GM12878 (cell line): ENCODE data around the gene IRAK3. TPM values are rescaled to one million over a fixed set of nuclear protein-coding genes. Genes with fewer than 3 reads are reported as not detected.

Experiments
- ATAC-seq: fragments of 200-7000 bp; cut with Tn5 transposase; 3 replicates; pipeline ENCODE4 v1.9.1; 2020; ENCODE audit warnings: mild to moderate bottlenecking, moderate library complexity
- BruUV-seq: library from RNA; stranded (reverse); fragments of 400-500 nt; replicated peaks from 2 replicates; lab custom pipeline; 2021; lab: Mats Ljungman, UMichigan
- CTCF ChIA-PET: fragments of 300-600 bp; sonication (Branson Sonifier 250); formaldehyde crosslinking; extraction: SDS; loops from one replicate; lab custom pipeline; 2021; ENCODE audit warnings: inconsistent platforms; lab: Yijun Ruan, JAX
- POLR2A ChIA-PET: fragments of 350-600 bp; formaldehyde crosslinking; extraction: SDS; loops from one replicate; lab custom pipeline; 2021; ENCODE audit warnings: inconsistent platforms; lab: Charles Lee
- RAD21 ChIA-PET: fragments of 300-600 bp; sonication (Branson Sonifier 250); formaldehyde crosslinking; loops from one replicate; lab custom pipeline; 2023; ENCODE audit warnings: antibody characterized with exemption; ENCODE audit not compliant: unreplicated experiment; lab: Charles Lee
- SMC1A ChIA-PET: fragments of 300-600 bp; sonication (Branson Sonifier 250); formaldehyde crosslinking; loops from one replicate; lab custom pipeline; 2023; ENCODE audit not compliant: unreplicated experiment, uncharacterized antibody; lab: Charles Lee
- DNase-seq: peaks from one replicate; pipeline ENCODE4 v3.0.0-alpha.2; 2011; ENCODE audit warnings: low read depth, low spot score
- FAIRE-seq: peaks from 3 replicates; lab custom pipeline; 2011; peaks lifted over from hg19 to GRCh38; lab: Jason Lieb, UNC
- H2AFZ ChIP-seq: 2 replicates; pipeline ENCODE4 v1.6.0; 2011; ENCODE audit warnings: low read depth, low read length, control low read depth; ENCODE audit not compliant: control insufficient read depth
- H3K27ac ChIP-seq: 2 replicates; pipeline ENCODE4 v1.5.1; 2011; ENCODE audit warnings: control low read depth; ENCODE audit not compliant: control insufficient read depth, insufficient read depth
- H3K27me3 ChIP-seq, 2 experiments: replicated peaks in 1 of 2; 2 replicates each; pipeline versions ENCODE4 v1.6.0 to v1.6.1; 2011; ENCODE audit warnings: low read length in 1 of 2; ENCODE audit not compliant: control insufficient read depth in 2 of 2, insufficient read depth in 2 of 2
- H3K36me3 ChIP-seq, 2 experiments: 2 replicates each; pipeline ENCODE4 v1.5.1; 2011; ENCODE audit warnings: low read length in 1 of 2; ENCODE audit not compliant: control insufficient read depth in 2 of 2, insufficient read depth in 2 of 2
- H3K4me1 ChIP-seq: 2 replicates; pipeline ENCODE4 v1.6.1; 2011; ENCODE audit warnings: mild to moderate bottlenecking, low read length, moderate library complexity, mixed read lengths; ENCODE audit not compliant: control insufficient read depth, insufficient read depth
- H3K4me2 ChIP-seq: 2 replicates; pipeline ENCODE4 v1.6.0; 2011; ENCODE audit warnings: control low read depth; ENCODE audit not compliant: control insufficient read depth, insufficient read depth
- H3K4me3 ChIP-seq: fragments of 200-600 bp; sonication (generic); 2 replicates; pipeline ENCODE4 v1.5.1; 2016
- H3K79me2 ChIP-seq: 2 replicates; pipeline ENCODE4 v1.6.0; 2011; ENCODE audit warnings: low read length; ENCODE audit not compliant: control insufficient read depth, insufficient read depth
- H3K9ac ChIP-seq: 2 replicates; pipeline ENCODE4 v1.8.0; 2011; ENCODE audit warnings: low read length, control low read depth, mixed read lengths; ENCODE audit not compliant: control insufficient read depth, insufficient read depth
- H3K9me3 ChIP-seq: replicated peaks from 3 replicates; pipeline ENCODE4 v1.5.1; 2011; ENCODE audit warnings: mild to moderate bottlenecking, low read length; ENCODE audit not compliant: control insufficient read depth, insufficient read depth
- H4K20me1 ChIP-seq: 2 replicates; pipeline ENCODE4 v1.6.0; 2011; ENCODE audit not compliant: control insufficient read depth, insufficient read depth
- MLLT1 ChIP-seq: fragments of 450-650 bp; IDR thresholded peaks from 2 replicates; pipeline ENCODE4 v1.6.1; 2016; ENCODE audit warnings: mild to moderate bottlenecking
- MYC ChIP-seq: IDR thresholded peaks from 2 replicates; pipeline ENCODE4 v1.6.1; 2011; ENCODE audit warnings: mild to moderate bottlenecking, low read length, moderate library complexity, inconsistent platforms; ENCODE audit not compliant: insufficient read depth, insufficient replicate concordance, insufficient read length, severe bottlenecking
- RAD21 ChIP-seq: IDR thresholded peaks from 2 replicates; pipeline ENCODE4 v1.6.1; 2011; ENCODE audit warnings: mild to moderate bottlenecking, low read depth, low read length, moderate library complexity; ENCODE audit not compliant: insufficient read depth
- RUNX3 ChIP-seq: IDR thresholded peaks from 2 replicates; pipeline ENCODE4 v1.6.1; 2012; ENCODE audit warnings: low read length, inconsistent platforms
- SIN3A ChIP-seq: IDR thresholded peaks from 2 replicates; pipeline ENCODE4 v1.6.1; 2012; ENCODE audit warnings: low read depth, low read length, improper control_type of control experiment
- SIX5 ChIP-seq: IDR thresholded peaks from 2 replicates; pipeline ENCODE4 v1.6.1; 2011; ENCODE audit warnings: mild to moderate bottlenecking, low read depth, low read length, moderate library complexity; ENCODE audit not compliant: severe bottlenecking
- SMC3 ChIP-seq: IDR thresholded peaks from 2 replicates; pipeline ENCODE4 v1.6.1; 2011; ENCODE audit warnings: low read length, improper control_type of control experiment, borderline replicate concordance
- SUPT20H ChIP-seq: IDR thresholded peaks from 2 replicates; pipeline ENCODE4 v1.6.1; 2011; ENCODE audit warnings: low read depth, mild to moderate bottlenecking, low read length, moderate library complexity, borderline replicate concordance; ENCODE audit not compliant: control insufficient read depth
- ZNF274 ChIP-seq: IDR thresholded peaks from one replicate; pipeline ENCODE4 v1.8.0; 2011; ENCODE audit not compliant: insufficient read length, insufficient read depth
- WGBS: methylation state at CpG from one replicate; pipeline ENCODE4 v1.1.6; 2016; ENCODE audit warnings: low lambda C conversion rate; ENCODE audit not compliant: insufficient replicate concordance, insufficient coverage; ENCODE audit errors: missing lambda C conversion rate; 5-methylcytosine and 5-hydroxymethylcytosine counted together
- in situ Hi-C: fragments of 300-500 bp; cut with MboI; formaldehyde crosslinking; loops from 9 replicates; pipeline ENCODE4 v1.14.3; 2018; ENCODE audit warnings: mixed read lengths
- intact Hi-C: fragments of 100-400 bp; cut with micrococcal nuclease; formaldehyde crosslinking; loops from one replicate; pipeline ENCODE4 v1.14.2; 2022; ENCODE audit not compliant: unreplicated experiment
- polyA plus RNA-seq, 11 experiments: library from polyadenylated mRNA; depleted of rRNA in 4 of 11; unstranded in 6 of 11; stranded (reverse) in 5 of 11; fragments of >200 nt; fragmentation: Nextera tagmentation in 4 of 11; fragmentation: Illumina TruSeq in 1 of 11; extraction: Ambion mirVana in 4 of 11; extraction: Trizol in 1 of 11; gene quantifications; 1 replicate in 1 of 11; 2 replicates in 10 of 11; pipeline versions ENCODE4 v1.2.1 to v1.2.3, GENCODE V29; 2011 to 2016; ENCODE audit warnings: inconsistent platforms in 2 of 11, missing spikeins in 2 of 11, low read depth in 1 of 11
- total RNA-seq, 4 experiments: library from RNA; depleted of rRNA in 3 of 4; stranded (reverse); fragments of >200 nt in 3 of 4; fragmentation: Illumina TruSeq in 1 of 4; extraction: Trizol in 1 of 4; gene quantifications; 2 replicates each; pipeline versions ENCODE4 v1.2.1 to v1.2.3, GENCODE V29; 2013 to 2021
- TF ChIP-seq, protein P1 (sequence below), 3 experiments: IDR thresholded peaks in 2 of 3; conservative IDR thresholded peaks in 1 of 3; 2 replicates each; pipeline ENCODE4 v1.5.1; 2011; ENCODE audit warnings: low read depth in 3 of 3, low read length in 3 of 3, mild to moderate bottlenecking in 3 of 3, control low read depth in 2 of 3, moderate library complexity in 2 of 3, inconsistent platforms in 1 of 3, mixed read lengths in 1 of 3; ENCODE audit not compliant: control insufficient read depth in 2 of 3, insufficient read depth in 1 of 3; ENCODE audit errors: extremely low read depth in 1 of 3

The IRAK3 gene
- total and polyA plus RNA-seq, 10 of the 15 experiments (the other 5 are each of a cell fraction or from before 2014, with no cell fraction given) = 1.4 to 14.1 (median 5.4) TPM

DNA sequence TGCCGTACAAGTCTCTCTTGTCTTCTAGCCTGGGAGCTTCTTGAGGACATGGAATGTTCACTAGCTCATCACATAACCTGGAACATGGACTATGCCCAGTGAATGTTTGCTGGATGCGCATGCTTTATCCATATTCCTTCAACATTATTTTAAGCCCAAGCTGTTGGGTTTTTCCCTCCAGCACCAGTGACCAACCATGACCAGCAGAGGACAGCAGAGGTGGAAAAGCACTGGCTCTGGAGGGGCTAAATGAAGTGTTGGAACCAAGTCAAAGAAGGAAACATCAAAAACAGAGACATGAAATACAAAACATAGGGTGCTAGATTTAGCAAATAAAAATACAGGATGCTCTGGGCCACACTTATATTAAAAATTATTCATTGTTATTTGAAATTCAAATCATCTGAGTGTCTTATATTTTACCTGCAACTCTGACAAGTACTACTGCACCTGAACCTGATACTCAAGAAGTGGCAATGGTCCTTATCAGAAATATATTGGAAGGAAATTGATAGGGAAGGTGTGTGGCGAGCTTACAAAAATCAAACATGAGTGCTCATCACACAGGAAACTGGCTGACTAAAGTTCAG lies 90.2 kb downstream of the IRAK3 start:
- CTCF ChIA-PET = interaction anchor here (0.7 to 4.1 kb wide), 8 partner anchors 9 to 415 kb away, joined by 3 to 29 read pairs (median 3); no protein-coding TSS in a partner anchor
- DNase-seq (no peak), FAIRE-seq (no peak), ATAC-seq (peak; percentile 52; the same call in 1 of the 3 replicates)
- no peaks in the 10 kb centered on the region for H3K79me2 ChIP-seq
- no peak overlapping the region for H2AFZ ChIP-seq
- SMC1A ChIA-PET = interaction anchor here (0.9 to 1.5 kb wide), 5 partner anchors 9 to 541 kb away, joined by 3 to 5 read pairs (median 4); no protein-coding TSS in a partner anchor
- peaks cover 3% of the 10 kb centered on the region; the same call in 1 of the 3 replicates for H3K9me3 ChIP-seq
- TF ChIP-seq MLLT1 (no peak), SMC3 (peak; percentile 64), RAD21 (peak; percentile 70), RUNX3 (0 out of 2 replicates have a peak, but pooled peaks have one; percentile 5), SUPT20H (no peak), MYC (no peak), SIN3A (no peak), SIX5 (no peak), ZNF274 (no peak)
- TF ChIP-seq, protein P1, sequence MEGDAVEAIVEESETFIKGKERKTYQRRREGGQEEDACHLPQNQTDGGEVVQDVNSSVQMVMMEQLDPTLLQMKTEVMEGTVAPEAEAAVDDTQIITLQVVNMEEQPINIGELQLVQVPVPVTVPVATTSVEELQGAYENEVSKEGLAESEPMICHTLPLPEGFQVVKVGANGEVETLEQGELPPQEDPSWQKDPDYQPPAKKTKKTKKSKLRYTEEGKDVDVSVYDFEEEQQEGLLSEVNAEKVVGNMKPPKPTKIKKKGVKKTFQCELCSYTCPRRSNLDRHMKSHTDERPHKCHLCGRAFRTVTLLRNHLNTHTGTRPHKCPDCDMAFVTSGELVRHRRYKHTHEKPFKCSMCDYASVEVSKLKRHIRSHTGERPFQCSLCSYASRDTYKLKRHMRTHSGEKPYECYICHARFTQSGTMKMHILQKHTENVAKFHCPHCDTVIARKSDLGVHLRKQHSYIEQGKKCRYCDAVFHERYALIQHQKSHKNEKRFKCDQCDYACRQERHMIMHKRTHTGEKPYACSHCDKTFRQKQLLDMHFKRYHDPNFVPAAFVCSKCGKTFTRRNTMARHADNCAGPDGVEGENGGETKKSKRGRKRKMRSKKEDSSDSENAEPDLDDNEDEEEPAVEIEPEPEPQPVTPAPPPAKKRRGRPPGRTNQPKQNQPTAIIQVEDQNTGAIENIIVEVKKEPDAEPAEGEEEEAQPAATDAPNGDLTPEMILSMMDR (IDR thresholded peaks at IDR 0.05 in 2 of 3, conservative IDR thresholded peaks at IDR 0.05 in 1 of 3; ENCODE audit: control insufficient read depth in 2 of 3, extremely low read depth in 1 of 3, insufficient read depth in 1 of 3, low read depth in 3 of 3, low read length in 3 of 3) = peak; percentile 38 to 68 (median 50); a peak in 5 of 6 replicates
- in situ Hi-C loops (no loop called here), intact Hi-C loops (loop anchor here (2.0 kb wide), 1 partner anchor 130 kb away; no protein-coding TSS in a partner anchor)
- WGBS = 47% methylated on average over 3 of the region's 3 CpGs
- no peaks in the 10 kb centered on the region for H3K4me1 ChIP-seq
- H3K4me3 ChIP-seq = no peak overlapping the region
- no peaks in the 10 kb centered on the region for H4K20me1 ChIP-seq
- no peak overlapping the region for H3K4me2 ChIP-seq
- no TSS peak for BruUV-seq
- H3K9ac ChIP-seq = no peak overlapping the region
- no peak overlapping the region for H3K27ac ChIP-seq
- no peaks in the 10 kb centered on the region for H3K36me3 ChIP-seq
- H3K27me3 ChIP-seq = no peaks in the 10 kb centered on the region; a peak in 1 of 4 replicates
- POLR2A ChIA-PET = interaction anchor here (0.6 kb wide), 1 partner anchor 28 kb away, joined by 3 read pairs; no protein-coding TSS in a partner anchor
- RAD21 ChIA-PET = interaction anchor here (0.8 to 1.3 kb wide), 2 partner anchors 9 to 414 kb away, joined by 3 to 4 read pairs; no protein-coding TSS in a partner anchor
